Keratinocyte (primary cell): Measurements from ENCODE around the gene SPOCK1. TPM values are rescaled to one million over a fixed set of nuclear protein-coding genes. Genes with fewer than 3 reads are reported as not detected.

Source experiments
- DNase-seq: peaks from one replicate; pipeline ENCODE4 v3.0.0-alpha.2; 2011; ENCODE audit warnings: low read depth, missing footprints, low spot score
- FAIRE-seq: peaks from 2 replicates; lab custom pipeline; 2011; peaks lifted over from hg19 to GRCh38; lab: Jason Lieb, UNC
- H2AFZ ChIP-seq: 2 replicates; pipeline ENCODE4 v1.6.0; 2012; ENCODE audit warnings: low read length, control low read depth, inconsistent platforms; ENCODE audit not compliant: control insufficient read depth
- H3K27ac ChIP-seq: 2 replicates; pipeline ENCODE4 v1.5.1; 2011; ENCODE audit warnings: low read length; ENCODE audit not compliant: control insufficient read depth, insufficient read depth
- H3K27me3 ChIP-seq: 3 replicates; pipeline ENCODE4 v1.6.0; 2011; ENCODE audit warnings: low read length; ENCODE audit not compliant: control insufficient read depth, insufficient read depth; ENCODE audit errors: extremely low read depth
- H3K36me3 ChIP-seq, 2 experiments: 2 replicates in 1 of 2; 3 replicates in 1 of 2; pipeline ENCODE4 v1.5.1; 2011; ENCODE audit warnings: low read length in 2 of 2, mild to moderate bottlenecking in 1 of 2; ENCODE audit not compliant: control insufficient read depth in 2 of 2, insufficient read depth in 2 of 2; ENCODE audit errors: extremely low read depth in 1 of 2
- H3K4me1 ChIP-seq: 3 replicates; pipeline ENCODE4 v1.5.1; 2011; ENCODE audit warnings: low read length; ENCODE audit not compliant: control insufficient read depth, insufficient read depth; ENCODE audit errors: extremely low read depth
- H3K4me2 ChIP-seq: 3 replicates; pipeline ENCODE4 v1.6.0; 2011; ENCODE audit warnings: low read depth, low read length; ENCODE audit not compliant: control insufficient read depth, insufficient read depth; ENCODE audit errors: extremely low read depth
- H3K4me3 ChIP-seq, 3 experiments: fragments of 200-600 bp in 1 of 3; sonication (generic) in 1 of 3; 2 replicates in 2 of 3; 3 replicates in 1 of 3; pipeline ENCODE4 v1.5.1; 2011 to 2016; ENCODE audit warnings: low read length in 3 of 3, mild to moderate bottlenecking in 3 of 3, control low read depth in 2 of 3, inconsistent platforms in 1 of 3, low read depth in 1 of 3, mixed read lengths in 1 of 3, mixed run types in 1 of 3, moderate library complexity in 1 of 3; ENCODE audit not compliant: control insufficient read depth in 2 of 3, insufficient read depth in 2 of 3; ENCODE audit errors: extremely low read depth in 1 of 3
- H3K79me2 ChIP-seq: 2 replicates; pipeline ENCODE4 v1.6.0; 2012; ENCODE audit warnings: low read length; ENCODE audit not compliant: control insufficient read depth, insufficient read depth
- H3K9ac ChIP-seq: 3 replicates; pipeline ENCODE4 v1.6.0; 2011; ENCODE audit warnings: low read length; ENCODE audit not compliant: control insufficient read depth, insufficient read depth; ENCODE audit errors: extremely low read depth
- H3K9me1 ChIP-seq: 3 replicates; pipeline ENCODE4 v1.6.0; 2011; ENCODE audit warnings: low read length; ENCODE audit not compliant: control insufficient read depth, insufficient read depth; ENCODE audit errors: extremely low read depth
- H3K9me3 ChIP-seq: 2 replicates; pipeline ENCODE4 v1.5.1; 2012; ENCODE audit warnings: low read depth, low read length; ENCODE audit not compliant: control insufficient read depth
- H4K20me1 ChIP-seq: 3 replicates; pipeline ENCODE4 v1.6.0; 2011; ENCODE audit warnings: low read length; ENCODE audit not compliant: control insufficient read depth, insufficient read depth; ENCODE audit errors: extremely low read depth
- CTCF ChIP-seq, 3 experiments: IDR thresholded peaks in 1 of 3; conservative IDR thresholded peaks in 1 of 3; optimal IDR thresholded peaks in 1 of 3; 2 replicates in 2 of 3; 3 replicates in 1 of 3; pipeline versions ENCODE3 to v1.5.1; 2011; ENCODE audit warnings: low read length in 3 of 3, mild to moderate bottlenecking in 3 of 3, moderate library complexity in 2 of 3, control low read depth in 1 of 3, inconsistent platforms in 1 of 3; ENCODE audit not compliant: insufficient read depth in 2 of 3; ENCODE audit errors: extremely low read depth in 1 of 3
- EZH2 ChIP-seq: IDR thresholded peaks from one replicate; pipeline ENCODE4 v1.6.1; 2012; ENCODE audit warnings: inconsistent platforms, mild to moderate bottlenecking, low read length, moderate library complexity
- dilution Hi-C: fragments of 300-500 bp; cut with MboI; formaldehyde crosslinking; loops from one replicate; pipeline ENCODE4 v1.7.0; 2020; ENCODE audit warnings: low sequenced_read_pairs; ENCODE audit not compliant: extremely low pct_ligation_motif_present
- polyA plus RNA-seq, 5 experiments: library from polyadenylated mRNA; depleted of rRNA in 3 of 5; stranded (reverse) in 3 of 5; stranded (forward) in 1 of 5; unstranded in 1 of 5; fragments of >200 nt; gene quantifications; 1 replicate in 1 of 5; 2 replicates in 3 of 5; 3 replicates in 1 of 5; pipeline versions ENCODE4 v1.2.1 to v1.2.3, GENCODE V29; 2011 to 2012; ENCODE audit warnings: missing spikeins in 2 of 5, low read depth in 1 of 5, low replicate concordance in 1 of 5

SPOCK1 gene
- polyA plus RNA-seq, 1 donor (not counting 4 experiments of a cell fraction or from before 2014, with no cell fraction given): 5.5 TPM

GRCh38 chr5:137181667-137182066 lies 317.5 kb downstream of the SPOCK1 start:
- Histone ChIP-seq H3K9me3 (no peaks in the 10 kb centered on the region), H3K79me2 (no peaks in the 10 kb centered on the region), H3K27ac (no peak overlapping the region), H3K4me2 (no peak overlapping the region), H3K4me3 (no peak overlapping the region), H2AFZ (no peak overlapping the region), H4K20me1 (no peaks in the 10 kb centered on the region), H3K36me3 (no peaks in the 10 kb centered on the region), H3K4me1 (no peaks in the 10 kb centered on the region), H3K27me3 (peaks cover 14% of the 10 kb centered on the region), H3K9me1 (no peaks in the 10 kb centered on the region), H3K9ac (no peak overlapping the region)
- TF ChIP-seq CTCF (optimal IDR thresholded peaks at IDR 0.05 in 1 of 3, IDR thresholded peaks at IDR 0.05 in 1 of 3, conservative IDR thresholded peaks at IDR 0.05 in 1 of 3; ENCODE audit: extremely low read depth in 1 of 3, insufficient read depth in 2 of 3, low read length in 3 of 3): no peak
- no peak for TF ChIP-seq EZH2
- dilution Hi-C loops: no loop called here
- DNase-seq (no peak), FAIRE-seq (no peak)

- DNase-seq: no peak
- Histone ChIP-seq H4K20me1 (no peaks in the 10 kb centered on the region), H3K27ac (no peak overlapping the region), H3K9me1 (no peaks in the 10 kb centered on the region), H3K79me2 (no peaks in the 10 kb centered on the region), H3K4me1 (no peaks in the 10 kb centered on the region), H3K4me2 (no peak overlapping the region), H3K36me3 (no peaks in the 10 kb centered on the region), H3K9me3 (no peaks in the 10 kb centered on the region), H3K27me3 (peaks cover 14% of the 10 kb centered on the region), H3K9ac (no peak overlapping the region), H2AFZ (no peak overlapping the region), H3K4me3 (no peak overlapping the region)
- no peak for FAIRE-seq
- dilution Hi-C loops: no loop called here
- no peak for TF ChIP-seq CTCF (optimal IDR thresholded peaks at IDR 0.05 in 1 of 3, IDR thresholded peaks at IDR 0.05 in 1 of 3, conservative IDR thresholded peaks at IDR 0.05 in 1 of 3; ENCODE audit: extremely low read depth in 1 of 3, insufficient read depth in 2 of 3, low read length in 3 of 3)
- TF ChIP-seq EZH2: no peak
These were observed 319.9 kb downstream of the SPOCK1 start for GRCh38 chr5:137179203-137179602.
